Thoracic aorta (tissue), 2 donors: ENCODE data around the gene LTK. TPM values are rescaled to one million over a fixed set of nuclear protein-coding genes. Genes with fewer than 3 reads are reported as not detected.
"Not testable (repeated sequence)": the region's sequence is repeated elsewhere in the genome, so short reads cannot be mapped to it uniquely, and the experiment has no call there.

Experiments
- ATAC-seq: fragments of 150-250 bp; one replicate; pipeline ENCODE4 v1.8.0; 2017; ENCODE audit warnings: low read depth; ENCODE audit not compliant: insufficient number of reproducible peaks, low FRiP score
- DNase-seq: peaks from one replicate; pipeline ENCODE4 v3.0.0-alpha.2; 2020; ENCODE audit warnings: low spot score
- H3K27ac ChIP-seq, 2 donors: fragments of 200-600 bp; sonication (generic); 1 replicate in 1 of 2; 2 replicates in 1 of 2; pipeline ENCODE4 v1.5.1; 2016; ENCODE audit warnings: mild to moderate bottlenecking in 2 of 2, moderate library complexity in 2 of 2
- H3K27me3 ChIP-seq: fragments of 200-600 bp; sonication (generic); replicated peaks from 2 replicates; pipeline ENCODE4 v1.6.0; 2016; ENCODE audit warnings: mild to moderate bottlenecking; ENCODE audit not compliant: insufficient read depth
- H3K36me3 ChIP-seq: fragments of 200-600 bp; sonication (generic); one replicate; pipeline ENCODE4 v1.5.1; 2016
- H3K4me1 ChIP-seq, 2 donors: fragments of 200-600 bp; sonication (generic); 1 replicate in 1 of 2; 2 replicates in 1 of 2; pipeline versions ENCODE4 v1.5.1 to v1.6.0; 2016; ENCODE audit warnings: low read depth in 2 of 2, mild to moderate bottlenecking in 1 of 2; ENCODE audit not compliant: control insufficient read depth in 1 of 2
- H3K4me3 ChIP-seq: fragments of 200-600 bp; sonication (generic); 2 replicates; pipeline ENCODE4 v1.5.1; 2016; ENCODE audit warnings: mild to moderate bottlenecking
- H3K9me3 ChIP-seq: fragments of 200-600 bp; sonication (generic); 2 replicates; pipeline ENCODE4 v1.5.1; 2016
- CTCF ChIP-seq: fragments of 200-600 bp; sonication (generic); IDR thresholded peaks from one replicate; pipeline ENCODE4 v1.5.1; 2019; ENCODE audit warnings: antibody characterized with exemption
- total RNA-seq, 2 donors: library from RNA; depleted of rRNA; stranded (reverse); fragments of >200 nt; gene quantifications; one replicate each; pipeline versions ENCODE4 v1.1.0 to v1.2.3, GENCODE V29; 2016

Gene LTK
- total RNA-seq, 2 donors from 2014 or later = 0.35 to 0.81 TPM

- no peak overlapping the region for H3K27ac ChIP-seq
- no peak for DNase-seq
- H3K36me3 ChIP-seq = peaks cover 77% of the 10 kb centered on the region
- H3K27me3 ChIP-seq = no peaks in the 10 kb centered on the region
- TF ChIP-seq CTCF = no peak
- no peak overlapping the region for H3K4me3 ChIP-seq
- no peaks in the 10 kb centered on the region for H3K9me3 ChIP-seq
- no peaks in the 10 kb centered on the region for H3K4me1 ChIP-seq
- no peak for ATAC-seq
Measured at GRCh38 chr15:41474941-41475340, 38.7 kb downstream of the LTK start.

GRCh38 chr15:41474436-41474835 is 39.2 kb downstream of the LTK start:
- Histone ChIP-seq H3K27ac (no peak overlapping the region), H3K9me3 (no peaks in the 10 kb centered on the region), H3K36me3 (peaks cover 77% of the 10 kb centered on the region), H3K27me3 (no peaks in the 10 kb centered on the region), H3K4me3 (no peak overlapping the region), H3K4me1 (no peaks in the 10 kb centered on the region)
- TF ChIP-seq CTCF = no peak
- no peak for DNase-seq
- ATAC-seq = no peak

GRCh38 chr15:41473418-41473817 is 40.2 kb downstream of the LTK start:
- Histone ChIP-seq H3K36me3 (peaks cover 76% of the 10 kb centered on the region), H3K4me3 (no peak overlapping the region), H3K9me3 (no peaks in the 10 kb centered on the region), H3K27me3 (no peaks in the 10 kb centered on the region), H3K4me1 (no peaks in the 10 kb centered on the region), H3K27ac (no peak overlapping the region)
- no peak for DNase-seq
- no peak for TF ChIP-seq CTCF
- ATAC-seq = no peak

GRCh38 chr15:41469644-41470043 is 44.0 kb downstream of the LTK start:
- not testable (repeated sequence) for H3K9me3 ChIP-seq, DNase-seq, ATAC-seq

GRCh38 chr15:41466711-41467110 is 46.9 kb downstream of the LTK start:
- no peaks in the 10 kb centered on the region for H3K4me1 ChIP-seq
- no peaks in the 10 kb centered on the region for H3K9me3 ChIP-seq
- H3K36me3 ChIP-seq = peaks cover 35% of the 10 kb centered on the region
- ATAC-seq (no peak), DNase-seq (no peak)
- H3K4me3 ChIP-seq = no peak overlapping the region
- TF ChIP-seq CTCF = no peak
- no peak overlapping the region for H3K27ac ChIP-seq
- no peaks in the 10 kb centered on the region for H3K27me3 ChIP-seq

More at GRCh38 chr15:41469644-41470043, 44.0 kb downstream of the LTK start:
- H3K4me3 ChIP-seq, H3K27me3 ChIP-seq, H3K4me1 ChIP-seq, H3K27ac ChIP-seq: not testable (repeated sequence)
- H3K36me3 ChIP-seq = peaks cover 54% of the 10 kb centered on the region

- H3K27me3 ChIP-seq = no peaks in the 10 kb centered on the region
- ATAC-seq = no peak
- peaks cover 29% of the 10 kb centered on the region for H3K36me3 ChIP-seq
- H3K27ac ChIP-seq = no peak overlapping the region
- H3K4me3 ChIP-seq = no peak overlapping the region
- TF ChIP-seq CTCF = peak; percentile 44
- no peak for DNase-seq
- H3K9me3 ChIP-seq = no peaks in the 10 kb centered on the region
- H3K4me1 ChIP-seq = no peaks in the 10 kb centered on the region
Measured at GRCh38 chr15:41465822-41466421, 47.7 kb downstream of the LTK start.
